Esophagus squamous epithelium (tissue), 5 donors: ENCODE measurements around the gene ACIN1. TPM values are rescaled to one million over a fixed set of nuclear protein-coding genes. Genes with fewer than 3 reads are reported as not detected.
A peak's percentile ranks its signal among the peaks of the same experiment; 100 is the strongest.

ENCODE experiments used
- DNase-seq: peaks from one replicate; lab custom pipeline; 2025; lab: John Stamatoyannopoulos, UW
- H3K27ac ChIP-seq, 4 donors: fragments of 200-600 bp; sonication (generic); one replicate each; pipeline ENCODE4 v1.5.1; 2016 to 2019; ENCODE audit warnings: mild to moderate bottlenecking in 1 of 4
- H3K27me3 ChIP-seq, 4 donors: fragments of 200-600 bp; sonication (generic); 1 replicate in 3 of 4; 2 replicates in 1 of 4; pipeline versions ENCODE4 v1.5.1 to v1.6.0; 2017 to 2021; ENCODE audit warnings: antibody characterized with exemption in 1 of 4
- H3K36me3 ChIP-seq, 3 donors: fragments of 200-600 bp; sonication (generic); one replicate each; pipeline ENCODE4 v1.5.1; 2016 to 2019
- H3K4me1 ChIP-seq, 3 donors: fragments of 200-600 bp; sonication (generic); one replicate each; pipeline ENCODE4 v1.5.1; 2017 to 2019
- H3K4me3 ChIP-seq, 4 donors: fragments of 200-600 bp; sonication (generic); 1 replicate in 3 of 4; 2 replicates in 1 of 4; pipeline ENCODE4 v1.5.1; 2016 to 2019; ENCODE audit warnings: mild to moderate bottlenecking in 2 of 4, moderate library complexity in 1 of 4
- H3K9me3 ChIP-seq, 3 donors: fragments of 200-600 bp; sonication (generic); one replicate each; pipeline ENCODE4 v1.5.1; 2016 to 2019
- CTCF ChIP-seq, 6 experiments: fragments of 450-650 bp in 4 of 6; fragments of 200-600 bp in 2 of 6; sonication (generic) in 2 of 6; IDR thresholded peaks; one replicate each; pipeline ENCODE4 v1.5.1; 2016 to 2019; ENCODE audit warnings: antibody characterized with exemption in 6 of 6, mild to moderate bottlenecking in 4 of 6, moderate library complexity in 4 of 6
- POLR2A ChIP-seq, 4 donors: fragments of 450-650 bp; IDR thresholded peaks; one replicate each; pipeline ENCODE4 v1.6.1; 2017; ENCODE audit warnings: antibody characterized with exemption in 4 of 4, mild to moderate bottlenecking in 4 of 4, moderate library complexity in 3 of 4
- WGBS, 2 donors: methylation state at CpG; one replicate each; pipeline ENCODE4 v1.1.5; 2018; 5-methylcytosine and 5-hydroxymethylcytosine counted together
- intact Hi-C: fragments of 100-400 bp; cut with DNase I; formaldehyde crosslinking; loops from one replicate; pipeline ENCODE4 v1.15.0; 2022
- total RNA-seq, 4 donors: library from RNA; depleted of rRNA; stranded (reverse); fragments of >200 nt; gene quantifications; one replicate each; pipeline ENCODE4 v1.1.0, GENCODE V29; 2016
- donor health status: DM: yes; HTN: yes; CAD: no.

ACIN1 gene
- total RNA-seq, 4 donors from 2014 or later: 51.4 to 107 (median 83.0) TPM

GRCh38 chr14:23066855-23067744 lies 27.8 kb downstream of the ACIN1 start:
- Histone ChIP-seq H3K4me3 (no peak overlapping the region), H3K27me3 (no peaks in the 10 kb centered on the region), H3K27ac (no peak overlapping the region), H3K9me3 (no peaks in the 10 kb centered on the region), H3K4me1 (peaks cover 25 to 54% (median 28%) of the 10 kb centered on the region in 3 donors), H3K36me3 (peaks cover 42 to 76% (median 51%) of the 10 kb centered on the region in 3 donors)
- TF ChIP-seq POLR2A (IDR thresholded peaks at IDR 0.05) (no peak), CTCF (IDR thresholded peaks at IDR 0.05) (no peak)
- intact Hi-C loops: no loop called here
- WGBS, 2 donors: 85 to 89% methylated on average over 16 of the region's 23 CpGs
- DNase-seq: no peak

- no peak overlapping the region for H3K4me3 ChIP-seq
- H3K9me3 ChIP-seq: no peaks in the 10 kb centered on the region
- peaks cover 21 to 50% (median 25%) of the 10 kb centered on the region in 3 donors for H3K4me1 ChIP-seq
- DNase-seq: no peak
- H3K27ac ChIP-seq: no peak overlapping the region
- no peaks in the 10 kb centered on the region for H3K27me3 ChIP-seq
- peaks cover 45 to 82% (median 55%) of the 10 kb centered on the region in 3 donors for H3K36me3 ChIP-seq
- WGBS, 2 donors: 76% methylated on average over 3 of the region's 3 CpGs
- TF ChIP-seq POLR2A (IDR thresholded peaks at IDR 0.05) (no peak), CTCF (IDR thresholded peaks at IDR 0.05) (no peak)
- intact Hi-C loops: no loop called here
These were observed 28.6 kb downstream of the ACIN1 start for GRCh38 chr14:23066368-23066767.

GRCh38 chr14:23063601-23064000 lies 31.3 kb downstream of the ACIN1 start:
- no peak for DNase-seq
- WGBS, 2 donors: 80 to 83% methylated on average over 5 of the region's 5 CpGs

GRCh38 chr14:23062002-23062401 lies 32.9 kb downstream of the ACIN1 start:
- H3K27me3 ChIP-seq: no peaks in the 10 kb centered on the region
- H3K27ac ChIP-seq: peak overlapping the region in 3 of 4 donors; percentile 34 to 50 (median 36)
- TF ChIP-seq POLR2A (IDR thresholded peaks at IDR 0.05) (no peak), CTCF (IDR thresholded peaks at IDR 0.05) (no peak)
- no peak overlapping the region for H3K4me3 ChIP-seq
- H3K4me1 ChIP-seq: peaks cover 9 to 30% (median 13%) of the 10 kb centered on the region in 3 donors
- no peaks in the 10 kb centered on the region for H3K9me3 ChIP-seq
- DNase-seq: no peak
- peaks cover 45 to 89% (median 64%) of the 10 kb centered on the region in 3 donors for H3K36me3 ChIP-seq
- 7% methylated on average over 4 of the region's 4 CpGs for WGBS, 2 donors
- intact Hi-C loops: no loop called here

More at GRCh38 chr14:23063601-23064000, 31.3 kb downstream of the ACIN1 start:
- Histone ChIP-seq H3K27ac (no peak overlapping the region), H3K9me3 (no peaks in the 10 kb centered on the region), H3K27me3 (no peaks in the 10 kb centered on the region), H3K4me3 (no peak overlapping the region), H3K36me3 (peaks cover 58 to 100% (median 78%) of the 10 kb centered on the region in 3 donors), H3K4me1 (peaks cover 6 to 24% (median 13%) of the 10 kb centered on the region in 3 donors)
- no peak for TF ChIP-seq POLR2A (IDR thresholded peaks at IDR 0.05)
- no peak for TF ChIP-seq CTCF (IDR thresholded peaks at IDR 0.05)
- intact Hi-C loops: no loop called here
